ENCODE data around the gene EWSR1.

The EWSR1 gene

DNA sequence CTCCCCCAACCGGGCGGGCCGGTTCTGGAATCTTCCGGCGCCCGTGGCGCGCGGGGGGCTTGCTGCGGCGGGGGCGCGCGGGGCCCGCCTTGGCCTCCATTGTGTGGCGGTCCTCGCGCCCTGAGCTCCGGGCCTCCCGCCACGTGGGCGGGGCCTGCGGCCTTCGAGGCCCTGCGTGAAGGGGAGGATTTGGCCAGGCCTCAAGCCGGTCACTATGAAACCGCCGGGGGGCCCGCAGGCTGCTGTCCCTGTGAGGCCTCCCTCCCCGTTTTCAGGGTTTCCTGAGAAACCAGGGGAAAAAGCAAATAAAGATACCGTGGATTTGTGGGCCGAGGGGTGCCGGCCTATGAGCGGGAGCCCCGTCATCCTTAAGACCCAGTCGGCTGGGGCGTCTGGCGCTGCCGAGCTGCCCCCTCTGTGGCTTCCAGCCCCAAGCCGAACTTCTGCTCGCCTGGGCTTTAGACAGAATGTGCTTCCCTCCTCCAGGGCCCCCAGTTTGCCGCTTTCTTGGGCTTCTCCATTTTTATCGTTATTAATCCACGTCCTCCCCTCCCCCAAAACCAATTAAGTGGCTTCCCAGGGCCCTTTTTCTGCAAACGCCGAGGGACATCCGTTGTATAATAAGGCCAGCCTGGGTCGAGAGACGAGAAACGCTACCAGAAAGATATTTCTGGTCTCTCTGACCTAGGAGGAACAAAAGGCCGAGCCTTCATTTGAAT lies 602 bp downstream of the EWSR1 start:
- in situ Hi-C loops (cut with HindIII; ENCODE audit: low sequenced_read_pairs), result no loop called here

- in situ Hi-C loops (cut with HindIII; ENCODE audit: low sequenced_read_pairs), result no loop called here
Measured at GRCh38 chr22:29269230-29269604, 1.1 kb downstream of the EWSR1 start.

GRCh38 chr22:29269731-29270474 lies 1.8 kb downstream of the EWSR1 start:
- in situ Hi-C loops (cut with HindIII; ENCODE audit: low sequenced_read_pairs), result no loop called here

GRCh38 chr22:29270475-29271271 lies 2.6 kb downstream of the EWSR1 start:
- in situ Hi-C loops (cut with HindIII; ENCODE audit: low sequenced_read_pairs), result no loop called here

GRCh38 chr22:29272624-29273023 lies 4.6 kb downstream of the EWSR1 start:
- in situ Hi-C loops (cut with HindIII; ENCODE audit: low sequenced_read_pairs), result no loop called here

DNA sequence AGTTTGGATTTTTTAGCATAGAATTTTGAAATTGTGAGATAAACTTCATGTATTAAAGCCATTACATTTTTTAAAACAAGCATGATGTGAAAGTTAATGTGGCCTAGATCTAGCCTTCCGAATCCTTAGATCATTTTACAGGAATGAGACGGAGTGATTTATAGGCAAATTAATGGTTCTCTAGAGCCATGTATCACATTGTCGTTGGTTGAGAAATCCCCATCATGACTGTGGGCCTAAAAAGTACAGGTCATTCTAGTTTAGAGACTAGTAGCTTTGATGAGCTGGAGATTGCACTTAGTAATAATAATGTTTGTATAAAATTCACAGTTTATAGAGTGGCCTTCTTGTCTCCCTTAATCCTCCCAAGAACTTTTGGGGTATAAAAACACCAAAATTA lies 7.1 kb downstream of the EWSR1 start:
- in situ Hi-C loops (cut with HindIII; ENCODE audit: low sequenced_read_pairs), result loop anchor here (5.0 kb wide), 1 partner anchor 72 kb away; no protein-coding TSS in a partner anchor

DNA sequence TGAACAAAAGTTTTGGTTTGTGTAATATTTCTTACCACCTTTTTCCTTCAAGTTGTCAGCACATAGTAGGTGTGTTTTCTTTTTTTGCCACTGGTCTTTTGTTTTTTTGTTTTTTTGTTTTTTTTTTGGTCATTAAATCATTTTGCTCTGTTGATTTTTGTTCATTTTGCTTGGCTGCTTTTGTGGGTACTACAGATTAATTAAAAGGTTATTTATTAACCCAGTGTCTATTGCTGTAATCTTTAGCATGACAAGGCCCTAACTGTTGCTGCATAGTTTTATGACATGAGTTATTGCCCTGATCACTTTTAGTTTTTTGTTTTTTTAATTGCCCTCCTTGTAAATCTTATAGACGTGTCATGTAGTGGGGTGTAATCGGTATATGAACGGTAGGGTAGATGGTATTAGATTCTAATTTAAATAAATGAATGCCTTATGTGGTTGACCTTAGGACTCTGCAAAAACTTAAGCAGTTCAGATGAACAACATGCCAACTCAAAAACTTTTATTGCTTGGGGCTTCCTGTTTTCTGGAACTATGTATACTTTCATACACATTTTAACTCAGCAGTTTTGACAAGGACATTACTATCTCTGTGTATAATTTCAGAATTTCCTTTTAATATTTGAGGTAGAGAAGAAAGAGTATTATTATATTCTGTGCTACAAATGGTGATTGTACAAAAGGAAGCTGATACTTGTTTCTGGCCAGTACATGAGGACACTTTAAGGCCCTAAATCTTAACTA lies 7.9 kb downstream of the EWSR1 start:
- in situ Hi-C loops (cut with HindIII; ENCODE audit: low sequenced_read_pairs), result loop anchor here (5.0 kb wide), 1 partner anchor 71 kb away; no protein-coding TSS in a partner anchor

- in situ Hi-C loops (cut with HindIII; ENCODE audit: low sequenced_read_pairs), result loop anchor here (5.0 kb wide), 1 partner anchor 69 kb away; no protein-coding TSS in a partner anchor
Measured at GRCh38 chr22:29277927-29278326, 9.9 kb downstream of the EWSR1 start.

DNA sequence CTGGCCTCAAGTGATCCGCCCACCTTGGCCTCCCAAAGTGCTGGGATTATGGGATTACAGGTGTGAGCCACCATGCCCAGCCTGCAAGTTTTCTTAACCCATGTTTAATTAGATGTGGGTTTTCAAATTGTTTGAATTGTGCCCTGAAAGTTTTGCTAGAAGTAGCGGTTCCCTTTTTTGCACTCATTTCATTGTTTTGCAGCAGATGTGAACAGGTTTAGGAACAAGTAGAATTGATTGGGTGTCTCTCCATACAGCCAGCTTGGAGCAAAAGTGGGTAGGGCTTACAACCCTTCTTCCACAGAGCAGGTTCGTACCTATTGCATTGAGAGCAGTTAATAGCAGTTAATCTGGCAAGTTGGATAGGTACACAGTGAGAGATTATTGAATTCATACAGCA lies 16.1 kb downstream of the EWSR1 start:
- in situ Hi-C loops (cut with HindIII; ENCODE audit: low sequenced_read_pairs), result no loop called here

- in situ Hi-C loops (cut with HindIII; ENCODE audit: low sequenced_read_pairs), result no loop called here
Measured at GRCh38 chr22:29288837-29289236, 20.8 kb downstream of the EWSR1 start.

- in situ Hi-C loops (cut with HindIII; ENCODE audit: low sequenced_read_pairs), result no loop called here
Measured at GRCh38 chr22:29290061-29290460, 22.0 kb downstream of the EWSR1 start.

DNA sequence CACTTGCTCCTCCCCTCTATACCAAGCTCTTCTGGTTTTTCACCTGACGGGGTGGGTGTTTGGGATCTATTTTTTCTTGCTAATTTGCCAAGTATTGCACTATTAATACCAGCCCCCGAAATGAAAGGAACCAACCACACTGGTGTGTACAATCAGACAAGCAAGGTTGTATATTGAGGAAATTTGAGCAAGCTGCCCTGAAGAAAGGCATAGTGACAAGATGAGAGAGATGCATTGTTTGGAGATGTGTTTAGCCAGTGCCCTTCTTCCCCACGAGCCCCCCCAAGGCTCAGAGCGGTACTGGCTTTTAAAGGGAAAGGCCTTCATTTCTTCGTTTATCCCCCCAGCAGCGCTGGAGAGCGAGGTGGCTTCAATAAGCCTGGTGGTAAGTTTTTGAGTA lies 23.1 kb downstream of the EWSR1 start:
- in situ Hi-C loops (cut with HindIII; ENCODE audit: low sequenced_read_pairs), result no loop called here

GRCh38 chr22:29292379-29292778 lies 24.3 kb downstream of the EWSR1 start:
- in situ Hi-C loops (cut with HindIII; ENCODE audit: low sequenced_read_pairs), result no loop called here

DNA sequence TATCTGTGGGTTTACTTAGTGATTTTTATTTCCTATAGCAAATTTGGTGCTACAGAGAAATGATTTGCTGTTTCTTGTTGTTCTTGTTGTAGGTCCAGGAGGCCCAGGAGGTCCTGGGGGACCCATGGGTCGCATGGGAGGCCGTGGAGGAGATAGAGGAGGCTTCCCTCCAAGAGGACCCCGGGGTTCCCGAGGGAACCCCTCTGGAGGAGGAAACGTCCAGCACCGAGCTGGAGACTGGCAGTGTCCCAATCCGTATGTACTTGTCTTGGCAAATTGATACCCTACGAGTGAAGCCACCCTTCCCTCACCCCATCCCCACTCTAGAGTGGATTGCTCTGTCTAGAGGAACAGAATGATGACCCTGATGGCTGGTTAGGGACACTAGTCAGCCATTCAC lies 30.6 kb downstream of the EWSR1 start:
- in situ Hi-C loops (cut with HindIII; ENCODE audit: low sequenced_read_pairs), result no loop called here

- in situ Hi-C loops (cut with HindIII; ENCODE audit: low sequenced_read_pairs), result no loop called here
Measured at GRCh38 chr22:29299136-29299900, 31.2 kb downstream of the EWSR1 start.

DNA sequence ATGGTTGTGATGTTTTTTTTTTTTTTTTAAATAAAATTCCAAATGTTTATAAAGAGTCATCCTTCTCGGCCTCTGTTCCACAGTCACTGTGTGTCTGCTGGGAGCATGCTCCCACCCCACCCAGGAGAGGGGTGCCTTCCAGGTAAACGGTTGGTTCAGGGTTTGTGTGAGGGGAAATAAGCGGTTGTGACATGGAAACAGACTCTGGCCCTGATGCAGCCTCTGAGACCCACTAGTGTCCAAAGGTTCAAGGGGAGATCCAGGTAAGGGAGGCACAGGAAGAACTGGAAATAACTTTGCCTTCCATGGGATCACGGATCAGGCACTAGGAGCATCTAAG lies 32.4 kb downstream of the EWSR1 start:
- in situ Hi-C loops (cut with HindIII; ENCODE audit: low sequenced_read_pairs), result no loop called here

- in situ Hi-C loops (cut with HindIII; ENCODE audit: low sequenced_read_pairs), result no loop called here
Measured at GRCh38 chr22:29300807-29301601, 32.9 kb downstream of the EWSR1 start.

DNA sequence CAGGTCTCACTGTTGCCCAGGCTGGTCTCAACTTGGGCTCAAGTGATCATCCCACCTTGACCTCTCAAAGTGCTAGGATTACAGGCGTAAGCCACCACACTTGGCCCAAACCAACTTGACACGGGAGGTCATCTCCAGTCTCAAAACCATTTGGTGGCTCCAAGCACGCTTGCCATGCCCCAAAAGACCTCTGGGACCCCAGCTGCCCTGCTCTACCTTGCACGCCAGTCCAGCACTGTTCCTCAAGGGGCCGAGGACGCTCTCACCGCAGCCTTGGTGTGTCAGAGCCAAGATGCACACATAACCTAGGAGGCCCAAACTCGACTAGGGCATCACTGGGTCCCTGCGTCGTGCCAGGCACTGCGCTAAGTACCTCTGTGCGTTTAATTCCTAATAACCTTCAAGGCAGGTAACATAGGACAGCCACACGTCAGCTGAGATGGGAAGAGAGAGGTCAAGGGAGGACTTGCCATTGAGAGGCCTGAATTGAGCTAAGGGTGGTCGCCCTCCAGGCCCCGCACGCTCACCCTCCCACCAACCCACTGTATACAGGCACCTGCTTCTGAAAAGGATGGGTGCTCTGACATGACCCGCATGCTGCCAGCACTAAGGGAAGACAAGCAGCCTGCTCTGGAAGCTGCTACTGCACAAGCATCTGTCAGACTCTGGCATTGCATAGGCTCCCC lies 33.8 kb downstream of the EWSR1 start:
- in situ Hi-C loops (cut with HindIII; ENCODE audit: low sequenced_read_pairs), result no loop called here

DNA sequence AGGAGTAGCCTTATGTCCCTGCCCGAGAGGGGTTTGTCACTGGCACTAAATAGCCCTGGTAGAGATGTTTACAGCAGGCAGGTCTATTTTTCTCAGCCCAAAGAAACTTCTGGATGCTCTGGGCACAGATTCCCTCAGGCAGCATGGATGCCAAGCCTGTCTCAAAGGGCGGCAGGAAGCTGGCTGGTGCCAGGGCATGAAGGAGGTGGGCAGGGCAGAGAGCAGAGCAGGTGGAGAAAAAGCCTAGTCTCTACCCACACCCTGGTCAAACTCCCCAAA lies 34.3 kb downstream of the EWSR1 start:
- in situ Hi-C loops (cut with HindIII; ENCODE audit: low sequenced_read_pairs), result no loop called here

Measured in endothelial cell of hepatic sinusoid (primary cell).